SK-N-SH (cell line): ENCODE measurements around the gene NLGN1. TPM values are rescaled to one million over a fixed set of nuclear protein-coding genes. Genes with fewer than 3 reads are reported as not detected.
A peak's percentile ranks its signal among the peaks of the same experiment; 100 is the strongest.

Experiments used
- CTCF ChIA-PET: fragments of 300-600, 350-600 bp; formaldehyde crosslinking; extraction: SDS; loops from one replicate; lab custom pipeline; 2021; lab: Yijun Ruan, JAX
- POLR2A ChIA-PET: fragments of 350-600 bp; sonication (Branson Sonifier 250); formaldehyde crosslinking; extraction: SDS; loops from one replicate; lab custom pipeline; 2020; ENCODE audit warnings: antibody characterized with exemption, inconsistent platforms; lab: Yijun Ruan, JAX
- DNase-seq: peaks from one replicate; pipeline ENCODE4 v3.0.0; 2012
- H2AFZ ChIP-seq: fragments of 200-600 bp; sonication (generic); 2 replicates; pipeline ENCODE4 v1.8.1; 2016; ENCODE audit warnings: antibody characterized with exemption, mild to moderate bottlenecking, low read depth
- H3F3A ChIP-seq: fragments of 200-600 bp; sonication (generic); replicated peaks from 2 replicates; pipeline ENCODE3; 2016; ENCODE audit warnings: antibody characterized with exemption, mild to moderate bottlenecking; ENCODE audit not compliant: insufficient read depth
- H3K27ac ChIP-seq, 2 experiments: fragments of 200-500 bp in 1 of 2; fragments of 200-600 bp in 1 of 2; sonication (Bioruptor generic) in 1 of 2; sonication (generic), shearing (Covaris generic) in 1 of 2; 2 replicates each; pipeline versions ENCODE4 v1.5.1 to v1.6.1; 2014 to 2016; ENCODE audit warnings: low read depth in 2 of 2, inconsistent platforms in 1 of 2, low read length in 1 of 2, mild to moderate bottlenecking in 1 of 2, mixed read lengths in 1 of 2
- H3K27me3 ChIP-seq: fragments of 200-600 bp; sonication (generic), shearing (Covaris generic); 2 replicates; pipeline ENCODE4 v1.6.1; 2016; ENCODE audit warnings: mixed run types; ENCODE audit not compliant: insufficient read depth
- H3K36me3 ChIP-seq, 2 experiments: fragments of 200-500 bp in 1 of 2; fragments of 200-600 bp in 1 of 2; sonication (Bioruptor generic) in 1 of 2; sonication (generic) in 1 of 2; replicated peaks in 1 of 2; 2 replicates each; pipeline versions ENCODE3 to v1.5.1; 2014 to 2016; ENCODE audit warnings: low read length in 1 of 2, mild to moderate bottlenecking in 1 of 2; ENCODE audit not compliant: insufficient read depth in 2 of 2, control insufficient read depth in 1 of 2
- H3K4me1 ChIP-seq, 2 experiments: fragments of 200-500 bp in 1 of 2; fragments of 200-600 bp in 1 of 2; sonication (Bioruptor generic) in 1 of 2; sonication (generic), shearing (Covaris generic) in 1 of 2; 2 replicates each; pipeline versions ENCODE4 v1.5.1 to v1.6.1; 2014 to 2016; ENCODE audit warnings: low read depth in 1 of 2, low read length in 1 of 2, mixed run types in 1 of 2; ENCODE audit not compliant: insufficient read depth in 2 of 2, control insufficient read depth in 1 of 2
- H3K4me2 ChIP-seq: fragments of 200-600 bp; sonication (generic), shearing (Covaris generic); 2 replicates; pipeline ENCODE4 v1.6.1; 2017; ENCODE audit warnings: mixed run types
- H3K4me3 ChIP-seq, 2 experiments: fragments of 200-500 bp in 1 of 2; fragments of 200-600 bp in 1 of 2; sonication (Bioruptor generic) in 1 of 2; sonication (generic), shearing (Covaris generic) in 1 of 2; 2 replicates each; pipeline versions ENCODE4 v1.5.1 to v1.8.1; 2014 to 2016; ENCODE audit warnings: low read depth in 2 of 2, inconsistent platforms in 1 of 2, low read length in 1 of 2, mild to moderate bottlenecking in 1 of 2, mixed read lengths in 1 of 2, moderate library complexity in 1 of 2
- H3K79me2 ChIP-seq: fragments of 200-600 bp; sonication (generic); 2 replicates; pipeline ENCODE4 v1.8.1; 2017; ENCODE audit warnings: mild to moderate bottlenecking; ENCODE audit not compliant: insufficient read depth
- H3K9ac ChIP-seq: fragments of 200-600 bp; sonication (generic); 2 replicates; pipeline ENCODE4 v1.6.1; 2017; ENCODE audit warnings: mixed run types
- H3K9me2 ChIP-seq: fragments of 200-600 bp; sonication (generic); 2 replicates; pipeline ENCODE4 v1.6.1; 2017; ENCODE audit warnings: mixed run types
- H3K9me3 ChIP-seq: fragments of 200-600 bp; sonication (generic); 2 replicates; pipeline ENCODE4 v1.6.1; 2017; ENCODE audit warnings: mixed run types, mild to moderate bottlenecking, moderate library complexity
- H4K20me1 ChIP-seq: fragments of 200-600 bp; sonication (generic); 2 replicates; pipeline ENCODE4 v1.6.1; 2017; ENCODE audit warnings: mild to moderate bottlenecking, mixed run types; ENCODE audit not compliant: insufficient read depth
- CHD2 ChIP-seq: fragments of 150-350 bp; IDR thresholded peaks from 2 replicates; pipeline ENCODE4 v1.6.1; 2018; ENCODE audit warnings: low read length; ENCODE audit not compliant: partially characterized antibody
- CTCF ChIP-seq: fragments of 200-600 bp; sonication (generic); IDR thresholded peaks from 2 replicates; pipeline ENCODE4 v1.6.1; 2017; ENCODE audit warnings: antibody characterized with exemption, mild to moderate bottlenecking, moderate library complexity
- EP300 ChIP-seq, 2 experiments: IDR thresholded peaks; 2 replicates each; pipeline versions ENCODE4 v1.4.0 to v1.6.1; 2012; ENCODE audit warnings: borderline replicate concordance in 1 of 2, low read depth in 1 of 2, low read length in 1 of 2
- EZH2phosphoT487 ChIP-seq: fragments of 200-600 bp; sonication (generic); IDR thresholded peaks from 2 replicates; pipeline ENCODE4 v1.6.1; 2017; ENCODE audit warnings: low read depth, mixed run types, mild to moderate bottlenecking, antibody characterized with exemption, moderate library complexity, borderline replicate concordance
- FOSL2 ChIP-seq: IDR thresholded peaks from 2 replicates; pipeline ENCODE4 v1.4.0; 2012; ENCODE audit warnings: low read depth, mild to moderate bottlenecking, moderate library complexity, borderline replicate concordance
- GABPA ChIP-seq: IDR thresholded peaks from 2 replicates; pipeline ENCODE4 v1.4.0; 2012; ENCODE audit warnings: low read depth, mild to moderate bottlenecking
- GATA2 ChIP-seq: sonication (generic); formaldehyde crosslinking; IDR thresholded peaks from 2 replicates; pipeline ENCODE4 v1.5.0; 2020; ENCODE audit warnings: mild to moderate bottlenecking, missing genetic modification reagents
- IRF3 ChIP-seq: fragments of 150-350 bp; IDR thresholded peaks from 2 replicates; pipeline ENCODE4 v1.6.1; 2016; ENCODE audit warnings: mild to moderate bottlenecking, low read depth, low read length
- JUND ChIP-seq: IDR thresholded peaks from 2 replicates; pipeline ENCODE4 v1.4.0; 2012
- MEF2A ChIP-seq: IDR thresholded peaks from 2 replicates; pipeline ENCODE4 v1.4.0; 2012; ENCODE audit warnings: low read depth, borderline replicate concordance
- MXI1 ChIP-seq: IDR thresholded peaks from 2 replicates; pipeline ENCODE4 v1.6.1; 2012; ENCODE audit warnings: mild to moderate bottlenecking, low read depth, low read length, improper control_type of control experiment
- NFIC ChIP-seq: IDR thresholded peaks from 2 replicates; pipeline ENCODE4 v1.4.0; 2012; ENCODE audit warnings: borderline replicate concordance
- RAD21 ChIP-seq: IDR thresholded peaks from 2 replicates; pipeline ENCODE4 v1.6.1; 2012; ENCODE audit warnings: mild to moderate bottlenecking, low read length
- RCOR1 ChIP-seq: fragments of 150-350 bp; IDR thresholded peaks from 2 replicates; pipeline ENCODE4 v1.6.1; 2017; ENCODE audit warnings: antibody characterized with exemption, low read length
- SIN3A ChIP-seq: IDR thresholded peaks from 2 replicates; pipeline ENCODE4 v1.6.1; 2012; ENCODE audit warnings: low read depth, mild to moderate bottlenecking, low read length, moderate library complexity, borderline replicate concordance
- TAF1 ChIP-seq: IDR thresholded peaks from 2 replicates; pipeline ENCODE4 v1.6.1; 2012; ENCODE audit warnings: low read depth, mild to moderate bottlenecking, low read length, moderate library complexity, borderline replicate concordance
- TEAD4 ChIP-seq: IDR thresholded peaks from 2 replicates; pipeline ENCODE4 v1.4.0; 2012; ENCODE audit warnings: mild to moderate bottlenecking, borderline replicate concordance; ENCODE audit not compliant: insufficient read depth
- USF1 ChIP-seq: IDR thresholded peaks from 2 replicates; pipeline ENCODE4 v1.4.0; 2012; ENCODE audit warnings: low read depth, borderline replicate concordance
- USF2 ChIP-seq: fragments of 150-350 bp; IDR thresholded peaks from 2 replicates; pipeline ENCODE4 v1.6.1; 2017; ENCODE audit warnings: antibody characterized with exemption, low read length, low read depth, borderline replicate concordance
- WGBS: methylation state at CpG from one replicate; pipeline ENCODE4 v1.1.6; 2017; ENCODE audit warnings: low lambda C conversion rate; 5-methylcytosine and 5-hydroxymethylcytosine counted together
- polyA plus RNA-seq, 3 experiments: library from polyadenylated mRNA; depleted of rRNA; stranded (reverse); fragments of >200 nt; gene quantifications; 2 replicates each; pipeline ENCODE4 v1.2.3, GENCODE V29; 2012

The NLGN1 gene
- polyA plus RNA-seq, 1 of the 3 experiments (the other 2 are of a cell fraction) = 1.5 TPM

DNA sequence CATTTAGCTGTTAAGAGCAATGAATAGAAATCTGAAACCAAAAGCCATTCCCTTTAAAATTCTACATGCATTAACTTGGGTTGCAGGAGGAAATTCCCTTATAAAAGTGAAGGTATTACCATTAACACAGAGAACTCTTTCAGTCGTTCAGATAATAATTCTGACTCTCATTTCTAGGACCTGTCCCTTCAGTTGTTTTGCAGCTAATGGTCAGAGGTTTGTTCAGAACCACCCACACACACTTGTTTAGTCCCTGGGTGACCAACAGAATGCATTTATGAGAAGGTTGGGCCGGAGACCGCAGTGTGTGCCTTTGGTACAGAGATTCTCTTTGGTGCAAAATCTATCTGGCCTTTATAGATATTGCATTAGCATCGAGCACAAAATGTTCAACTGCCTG, 492.5 kb downstream of the NLGN1 start:
- peaks cover 24% of the 10 kb centered on the region for H3F3A ChIP-seq
- H3K9me2 ChIP-seq = no peaks in the 10 kb centered on the region
- POLR2A ChIA-PET = no interaction called here
- no peaks in the 10 kb centered on the region for H3K9me3 ChIP-seq
- no peak overlapping the region for H3K4me2 ChIP-seq
- no peaks in the 10 kb centered on the region for H3K36me3 ChIP-seq
- H3K4me1 ChIP-seq = peaks cover 0 to 30% of the 10 kb centered on the region in 2 experiments; a peak in 2 of 4 replicates
- 90% methylated on average over 4 of the region's 4 CpGs for WGBS
- H3K9ac ChIP-seq = no peak overlapping the region
- no peaks in the 10 kb centered on the region for H3K27me3 ChIP-seq
- H3K27ac ChIP-seq = peak overlapping the region in 1 of 2 experiments; percentile 14; a peak in 1 of 4 replicates
- H3K4me3 ChIP-seq = no peak overlapping the region
- CTCF ChIA-PET = interaction anchor here (1.3 kb wide), 1 partner anchor 14 kb away, joined by 3 read pairs; no protein-coding TSS in a partner anchor
- H2AFZ ChIP-seq = 0 out of 2 replicates have a peak overlapping the region, but pooled peaks have one; percentile 4
- no peaks in the 10 kb centered on the region for H3K79me2 ChIP-seq
- no peak for DNase-seq
- TF ChIP-seq CHD2 = no peak
- no peak for TF ChIP-seq USF2
- no peak for TF ChIP-seq RAD21
- no peak for TF ChIP-seq SIN3A
- TF ChIP-seq TAF1 = no peak
- TF ChIP-seq USF1 = no peak
- TF ChIP-seq NFIC = no peak
- no peak for TF ChIP-seq IRF3
- TF ChIP-seq EP300 (IDR thresholded peaks at IDR 0.05; ENCODE audit: borderline replicate concordance in 1 of 2, low read depth in 1 of 2, low read length in 1 of 2) = no peak
- TF ChIP-seq MEF2A = no peak
- no peak for TF ChIP-seq RCOR1
- no peak for TF ChIP-seq MXI1
- no peak for TF ChIP-seq GABPA
- H4K20me1 ChIP-seq = no peaks in the 10 kb centered on the region

- Histone ChIP-seq H3K9me3 (no peaks in the 10 kb centered on the region), H3K4me1 (peaks cover 0 to 30% of the 10 kb centered on the region in 2 experiments; a peak in 2 of 4 replicates), H3K9me2 (no peaks in the 10 kb centered on the region), H3K27me3 (no peaks in the 10 kb centered on the region), H3K36me3 (no peaks in the 10 kb centered on the region), H3K4me3 (no peak overlapping the region), H3F3A (peaks cover 21% of the 10 kb centered on the region), H3K79me2 (no peaks in the 10 kb centered on the region), H3K9ac (no peak overlapping the region), H3K4me2 (peak overlapping the region; percentile 26), H2AFZ (no peak overlapping the region), H4K20me1 (no peaks in the 10 kb centered on the region), H3K27ac (peak overlapping the region in 1 of 2 experiments; percentile 87; a peak in 2 of 4 replicates)
- no peak for DNase-seq
- POLR2A ChIA-PET = no interaction called here
- CTCF ChIA-PET = no interaction called here
- WGBS = 90% methylated on average over 4 of the region's 4 CpGs
- no peak for TF ChIP-seq JUND
- TF ChIP-seq GATA2 (CRISPR knock-in tag) = no peak
- no peak for TF ChIP-seq TEAD4
- TF ChIP-seq NFIC = peak; percentile 36
- TF ChIP-seq EP300 (IDR thresholded peaks at IDR 0.05; ENCODE audit: borderline replicate concordance in 1 of 2, low read depth in 1 of 2, low read length in 1 of 2) = no peak
- TF ChIP-seq EZH2phosphoT487 = no peak
- TF ChIP-seq GABPA = no peak
- no peak for TF ChIP-seq RAD21
- no peak for TF ChIP-seq RCOR1
- TF ChIP-seq CTCF = no peak
- TF ChIP-seq TAF1 = no peak
- no peak for TF ChIP-seq MEF2A
- no peak for TF ChIP-seq USF1
- TF ChIP-seq SIN3A = no peak
- TF ChIP-seq FOSL2 = peak; percentile 2; the same call in 1 of the 2 replicates
These were observed 493.9 kb downstream of the NLGN1 start for GRCh38 chr3:173891272-173892100.
